NCI-H146 (cell line): ENCODE data around the gene SNX13.
A peak's percentile ranks its signal among the peaks of the same experiment; 100 is the strongest.

Experiments used
- DNase-seq: peaks from one replicate; lab custom pipeline; 2025; lab: John Stamatoyannopoulos, UW

Gene SNX13

DNA sequence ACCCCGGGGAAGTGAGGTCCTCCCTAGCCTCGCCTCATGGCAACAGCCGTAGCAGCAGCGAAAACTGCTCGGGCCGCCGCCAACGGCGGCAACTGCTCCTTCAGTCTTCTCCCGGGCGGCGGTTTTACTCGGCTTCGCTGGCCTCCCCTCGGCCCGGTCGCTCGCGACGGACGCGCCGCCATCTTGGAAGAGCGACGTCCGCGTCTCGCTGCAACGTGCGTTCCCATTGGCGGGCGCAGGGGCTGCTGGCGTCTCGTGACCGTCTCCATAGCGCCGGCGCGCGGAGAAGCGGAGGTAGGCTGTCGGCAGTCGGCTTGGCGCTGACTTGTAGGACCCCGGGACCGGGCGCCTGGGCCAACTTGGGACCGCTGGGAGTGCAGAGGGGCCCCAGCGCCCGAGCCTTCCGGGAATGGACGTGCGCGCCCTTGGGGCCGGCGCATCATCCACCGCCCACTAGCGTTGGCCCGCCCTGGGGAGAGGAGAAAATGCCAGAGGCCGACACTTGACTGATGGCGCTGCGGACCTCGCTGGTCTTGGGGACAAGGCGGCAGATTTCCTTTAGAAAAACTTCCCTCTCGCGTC lies at the start of gene SNX13:
Gene SNX13, minus strand, starts transcription at position 193 of the 582 bp plus-strand sequence. CDS start 199 bp downstream, outside the sequence.
- peak; percentile 96 for DNase-seq

DNA sequence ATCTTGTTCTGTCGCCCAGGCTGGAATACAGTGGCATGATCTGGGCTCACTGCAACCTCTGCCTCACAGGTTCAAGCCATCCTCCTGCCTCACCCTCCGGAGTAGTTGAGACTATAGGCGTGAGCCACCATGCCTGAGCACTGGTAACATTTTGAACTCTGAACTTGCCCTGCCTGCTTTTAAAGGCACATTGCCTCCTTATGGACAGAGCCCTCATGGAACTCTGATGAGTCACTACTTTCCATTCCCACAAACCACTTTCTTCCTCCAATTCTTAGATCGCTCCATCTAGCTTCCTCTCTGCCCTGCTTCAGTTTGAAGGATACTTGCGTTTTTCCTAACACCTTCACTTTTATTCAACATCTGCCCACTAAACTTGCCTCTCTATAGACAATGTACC lies 49.3 kb upstream of the SNX13 start:
- DNase-seq: no peak

DNA sequence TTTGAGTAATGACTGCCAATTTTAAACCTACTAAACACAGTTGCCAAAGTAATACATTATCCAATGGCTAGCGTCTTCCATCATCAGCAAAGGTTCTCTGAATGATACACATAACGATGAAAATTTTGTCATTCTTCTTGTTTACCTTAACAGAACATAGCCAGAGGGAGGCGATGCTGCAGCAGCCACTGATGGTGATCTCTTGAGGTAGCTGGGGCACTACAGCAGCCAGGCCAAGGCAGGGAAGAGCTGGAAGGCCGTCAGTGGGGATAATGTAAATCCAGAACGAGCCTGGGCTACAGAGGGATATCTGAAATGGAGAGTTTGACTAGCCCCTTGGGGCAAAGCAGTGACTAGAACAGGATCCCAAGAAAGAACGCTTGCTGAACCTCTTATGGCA lies 48.6 kb upstream of the SNX13 start:
- no peak for DNase-seq

GRCh38 chr7:17988141-17988540 lies 47.8 kb upstream of the SNX13 start:
- no peak for DNase-seq

- no peak for DNase-seq
Measured at GRCh38 chr7:17986851-17987250, 46.6 kb upstream of the SNX13 start.

GRCh38 chr7:17985473-17986239 lies 45.4 kb upstream of the SNX13 start:
- DNase-seq: no peak

DNA sequence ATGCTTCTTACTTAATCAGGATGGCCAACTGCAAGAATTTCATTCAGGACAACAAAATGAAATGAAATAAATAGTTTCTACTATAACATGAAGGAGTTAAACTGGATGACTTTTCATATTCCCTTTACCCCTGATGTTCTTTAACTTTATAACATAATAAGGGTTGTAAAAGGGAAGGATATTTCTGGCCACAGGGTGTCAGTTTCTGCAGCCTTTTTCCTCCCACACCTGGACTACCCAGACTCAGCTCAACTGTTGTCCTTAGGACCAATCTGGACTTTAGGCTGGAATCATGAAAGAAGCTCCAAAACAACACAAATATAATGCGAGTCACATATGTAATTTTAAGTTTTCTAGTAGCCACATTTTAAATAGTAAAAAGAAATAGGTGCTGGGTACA lies 44.0 kb upstream of the SNX13 start:
- no peak for DNase-seq

GRCh38 chr7:17983221-17984062 lies 43.1 kb upstream of the SNX13 start:
- DNase-seq: no peak

GRCh38 chr7:17976952-17977351 lies 36.7 kb upstream of the SNX13 start:
- DNase-seq: no peak

DNA sequence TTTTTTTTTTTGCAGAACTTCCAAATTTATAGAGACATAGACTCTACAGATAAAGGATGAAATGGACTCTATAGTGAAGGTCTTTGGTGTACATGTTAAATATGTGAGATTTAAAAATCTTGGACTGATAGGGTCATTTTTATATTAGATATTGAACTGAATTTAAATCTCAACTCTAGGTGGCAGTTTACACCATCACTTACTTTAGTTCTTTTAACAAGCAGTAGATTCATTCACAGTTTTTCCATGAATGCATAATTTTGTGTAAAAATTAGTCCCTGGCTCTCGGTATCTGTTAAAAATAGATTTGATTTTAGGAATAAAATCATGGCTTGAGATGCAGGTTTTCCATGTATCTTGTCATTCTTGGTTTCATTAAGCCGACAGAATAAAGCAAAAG lies 31.1 kb upstream of the SNX13 start:
- DNase-seq: peak; percentile 2

DNA sequence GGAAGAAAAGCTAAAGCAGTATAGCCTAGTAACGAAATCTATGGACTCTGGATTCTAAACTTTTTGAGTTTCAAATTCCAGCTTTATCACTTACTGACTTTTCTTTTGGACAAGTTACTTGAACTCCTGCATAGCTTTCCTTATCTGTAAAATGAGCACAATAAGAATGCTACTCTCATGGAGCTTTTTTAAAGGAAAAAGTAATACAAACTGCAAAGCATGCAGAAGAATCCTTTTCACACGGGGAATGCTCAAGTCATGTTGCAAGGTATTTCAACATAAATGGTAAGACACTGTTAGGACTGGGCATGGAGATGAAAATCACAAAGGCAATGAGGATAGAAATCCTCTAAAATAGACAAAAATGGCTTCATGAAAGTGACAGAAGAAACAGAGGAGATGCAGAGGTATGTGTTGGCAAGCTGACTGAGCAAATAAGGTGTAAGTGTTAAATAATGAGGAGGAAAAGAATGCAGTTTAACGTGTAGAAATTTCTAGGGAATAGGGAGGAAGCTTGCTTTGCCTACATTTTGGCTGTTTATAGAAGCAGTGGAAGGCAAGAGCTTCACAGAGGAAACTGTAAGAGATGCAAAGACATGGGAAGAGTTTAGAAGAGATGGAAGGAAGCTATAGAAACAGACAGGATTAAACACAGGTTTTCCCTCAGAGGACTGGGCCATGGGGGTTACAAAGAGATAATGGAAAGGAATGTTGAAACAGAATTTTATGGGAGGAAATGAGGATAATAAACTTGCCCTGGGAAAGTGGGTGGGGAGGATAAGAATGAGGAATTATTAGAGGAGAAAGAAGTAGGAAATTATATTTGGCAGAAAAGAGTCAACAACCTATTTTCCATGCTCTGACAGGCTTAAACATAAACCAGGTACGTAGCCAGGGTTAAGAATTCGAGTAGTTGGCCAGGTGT lies 28.8 kb upstream of the SNX13 start:
- DNase-seq: no peak

- no peak for DNase-seq
Measured at GRCh38 chr7:17966706-17967105, 26.4 kb upstream of the SNX13 start.

- peak; percentile 2 for DNase-seq
Measured at GRCh38 chr7:17965603-17966002, 25.3 kb upstream of the SNX13 start.

DNA sequence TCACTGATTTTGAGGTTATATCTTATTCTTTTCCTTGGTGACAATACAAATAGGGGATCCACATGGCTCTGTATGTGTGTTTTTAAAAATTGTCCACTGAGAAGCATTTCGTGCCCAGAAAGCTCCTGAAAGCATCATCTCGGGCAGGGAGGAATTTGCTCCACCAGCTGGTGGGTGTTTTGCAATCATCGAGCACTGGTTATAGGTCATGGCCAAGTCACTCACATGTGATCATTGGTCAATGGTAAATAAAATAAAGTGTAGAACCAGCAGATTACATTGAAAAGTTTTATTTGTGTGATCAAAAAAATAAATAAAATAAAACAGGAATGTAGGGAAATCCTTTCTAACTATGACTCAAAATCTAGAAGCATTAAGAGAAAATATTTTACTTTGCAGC lies 23.0 kb upstream of the SNX13 start:
- DNase-seq: no peak

GRCh38 chr7:17962652-17963051 lies 22.4 kb upstream of the SNX13 start:
- DNase-seq: no peak

DNA sequence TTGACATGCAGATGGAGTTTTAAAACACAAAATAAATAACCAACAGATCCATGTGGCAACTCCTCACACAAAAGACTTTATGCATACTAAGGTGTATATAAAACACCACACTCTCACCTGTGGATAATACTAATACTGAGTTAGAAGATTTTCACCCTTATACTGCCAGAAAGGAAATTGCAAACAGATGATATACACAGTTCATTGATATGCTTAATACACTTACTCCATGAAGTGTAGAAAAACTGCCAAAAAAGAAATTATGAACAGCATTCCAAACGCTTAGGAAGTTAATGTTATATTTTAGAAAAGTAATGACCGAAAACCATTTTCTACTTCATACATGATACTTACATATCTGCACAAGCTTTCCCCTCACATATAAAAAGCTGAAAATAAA lies 17.6 kb upstream of the SNX13 start:
- DNase-seq: no peak

- no peak for DNase-seq
Measured at GRCh38 chr7:17952387-17952786, 12.1 kb upstream of the SNX13 start.

GRCh38 chr7:17951742-17952254 lies 11.5 kb upstream of the SNX13 start:
- no peak for DNase-seq

DNA sequence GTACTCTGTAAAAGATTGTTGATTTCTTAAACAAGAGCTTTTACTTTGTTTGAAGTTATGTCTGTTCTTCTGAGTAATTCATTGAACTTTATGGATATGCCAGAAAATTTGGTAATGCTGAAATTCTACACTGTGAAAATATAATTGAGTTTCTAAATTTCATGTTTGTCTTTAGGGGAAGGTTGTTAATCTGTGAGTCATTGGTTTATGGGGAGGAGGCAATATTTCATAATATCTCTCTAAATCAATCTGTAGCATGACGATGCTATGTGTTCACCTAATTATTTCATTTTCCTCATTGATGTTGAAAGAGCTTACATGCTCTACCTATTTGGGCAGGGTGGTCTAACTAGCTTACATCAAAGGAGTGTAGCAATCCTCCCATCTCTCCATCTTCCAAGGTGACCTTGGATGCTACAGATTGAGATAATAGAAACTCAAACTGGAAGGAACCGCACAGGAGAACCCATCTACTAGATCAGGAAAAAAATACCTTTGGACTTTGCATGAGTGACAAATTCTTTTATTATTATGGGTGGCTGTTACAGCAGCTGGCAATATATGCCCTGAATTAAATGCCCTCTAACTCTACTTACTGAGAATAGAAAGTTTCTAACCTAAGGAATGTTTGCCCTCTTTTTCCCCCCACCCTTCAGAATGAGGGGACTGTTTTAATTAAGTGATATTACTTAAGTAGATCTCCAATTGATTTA lies 8.4 kb upstream of the SNX13 start:
- no peak for DNase-seq

DNA sequence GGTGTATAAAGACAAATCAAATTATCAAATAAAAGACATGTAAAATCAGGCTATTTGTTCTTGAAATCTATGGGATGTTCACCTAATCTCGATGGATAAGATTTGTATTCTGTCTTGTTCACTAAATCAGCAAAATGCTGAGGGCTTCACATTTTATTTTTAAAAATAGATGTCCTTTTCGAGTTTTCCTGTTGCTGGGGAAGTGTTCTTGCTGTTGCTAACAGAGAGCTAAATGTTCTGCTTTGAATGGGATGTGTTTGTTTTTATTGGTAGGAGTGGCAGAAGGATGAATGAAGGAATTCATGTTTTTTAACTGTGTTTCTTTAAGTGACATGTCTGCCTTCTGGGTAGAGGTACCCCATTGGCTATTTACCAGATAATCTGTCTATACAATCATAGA lies 7.3 kb upstream of the SNX13 start:
- DNase-seq: no peak

- DNase-seq: no peak
Measured at GRCh38 chr7:17946591-17946990, 6.3 kb upstream of the SNX13 start.
